Colonic mucosa (tissue), 4 donors: Measurements from ENCODE around the gene SPTLC2. TPM values are rescaled to one million over a fixed set of nuclear protein-coding genes. Genes with fewer than 3 reads are reported as not detected.
A peak's percentile ranks its signal among the peaks of the same experiment; 100 is the strongest.

Source experiments
- DNase-seq: peaks from one replicate; pipeline ENCODE4 v3.0.0-alpha.2; 2020
- H3K27ac ChIP-seq: fragments of 200-600 bp; one replicate; pipeline ENCODE4 v1.8.0; 2021
- H3K27me3 ChIP-seq: fragments of 200-600 bp; one replicate; pipeline ENCODE4 v1.8.0; 2021
- H3K36me3 ChIP-seq: fragments of 200-600 bp; one replicate; pipeline ENCODE4 v1.8.0; 2021
- H3K4me1 ChIP-seq: fragments of 200-600 bp; one replicate; pipeline ENCODE4 v1.8.0; 2021; ENCODE audit warnings: mild to moderate bottlenecking
- H3K4me3 ChIP-seq: fragments of 200-600 bp; one replicate; pipeline ENCODE4 v1.8.0; 2021
- H3K9ac ChIP-seq, 2 donors: one replicate each; pipeline ENCODE4 v1.7.0; 2013; ENCODE audit warnings: control low read depth in 2 of 2, low read depth in 2 of 2, low read length in 2 of 2
- H3K9me3 ChIP-seq: fragments of 200-600 bp; one replicate; pipeline ENCODE4 v1.8.0; 2021
- intact Hi-C: fragments of 100-400 bp; cut with DNase I; formaldehyde crosslinking; loops from one replicate; pipeline ENCODE4 v1.14.1; 2022
- total RNA-seq, 2 donors: library from RNA; stranded (reverse); fragmentation: NEBNext Ultra II Directional in 1 of 2; extraction: Animal tissue kit (Norgen Biotek cat#: 25700) in 1 of 2; gene quantifications; one replicate each; pipeline ENCODE4 v1.2.1, GENCODE V29; 2021
- TF ChIP-seq, protein P1 (sequence below): fragments of 200-600 bp; IDR thresholded peaks from one replicate; pipeline ENCODE4 v1.8.0; 2022; ENCODE audit warnings: antibody characterized with exemption, mild to moderate bottlenecking
- donor health status: healthy.
- donor health status: DM: no; HTN: no; CAD: no.
- donor health status: DM: no; HTN: no; CAD: no.

The SPTLC2 gene
- total RNA-seq, 2 donors from 2014 or later, result 68.3 to 70.1 TPM

DNA sequence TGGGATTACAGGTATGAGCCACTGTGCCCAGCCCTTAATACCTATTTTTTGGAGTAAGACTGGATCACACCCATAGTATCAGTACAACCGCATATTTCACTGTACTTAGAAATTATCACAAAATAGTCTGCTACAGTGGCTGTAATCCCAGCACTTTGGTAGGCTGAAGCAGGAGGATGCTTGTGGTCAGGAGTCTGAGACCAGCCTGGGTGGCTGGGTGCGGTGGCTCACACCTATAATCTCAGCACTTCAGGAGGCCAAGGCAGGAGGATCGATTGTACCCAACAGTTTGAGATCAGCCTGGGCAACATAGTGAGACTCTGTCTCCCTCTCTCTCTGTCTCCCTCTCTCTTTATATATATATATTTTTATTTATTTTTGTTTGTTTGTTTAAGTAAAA lies 5.9 kb downstream of the SPTLC2 start:
- H3K4me1 ChIP-seq, result peaks cover 6% of the 10 kb centered on the region

DNA sequence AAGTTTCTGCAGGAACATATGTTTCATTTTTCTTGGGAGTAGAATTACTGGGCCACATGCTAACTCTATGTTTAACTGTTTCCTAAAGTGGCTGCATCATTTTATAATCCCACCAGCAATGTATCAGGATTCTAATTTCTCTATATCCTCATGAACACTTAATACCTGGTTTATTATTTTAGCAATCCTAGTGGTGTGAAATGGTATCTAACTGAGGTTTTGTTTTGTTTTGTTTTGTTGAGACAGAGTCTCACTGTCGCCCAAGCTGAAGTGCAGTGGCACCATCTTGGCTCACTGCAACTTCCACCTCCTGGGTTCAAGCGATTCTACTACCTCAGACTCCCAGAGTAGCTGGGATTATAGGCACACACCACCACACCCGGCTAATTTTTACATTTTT lies 6.5 kb downstream of the SPTLC2 start:
- Histone ChIP-seq H3K36me3 (no peaks in the 10 kb centered on the region), H3K9ac (no peak overlapping the region), H3K4me3 (no peak overlapping the region), H3K9me3 (no peaks in the 10 kb centered on the region), H3K27ac (no peak overlapping the region), H3K27me3 (no peaks in the 10 kb centered on the region), H3K4me1 (peaks cover 11% of the 10 kb centered on the region)
- TF ChIP-seq, protein P1, sequence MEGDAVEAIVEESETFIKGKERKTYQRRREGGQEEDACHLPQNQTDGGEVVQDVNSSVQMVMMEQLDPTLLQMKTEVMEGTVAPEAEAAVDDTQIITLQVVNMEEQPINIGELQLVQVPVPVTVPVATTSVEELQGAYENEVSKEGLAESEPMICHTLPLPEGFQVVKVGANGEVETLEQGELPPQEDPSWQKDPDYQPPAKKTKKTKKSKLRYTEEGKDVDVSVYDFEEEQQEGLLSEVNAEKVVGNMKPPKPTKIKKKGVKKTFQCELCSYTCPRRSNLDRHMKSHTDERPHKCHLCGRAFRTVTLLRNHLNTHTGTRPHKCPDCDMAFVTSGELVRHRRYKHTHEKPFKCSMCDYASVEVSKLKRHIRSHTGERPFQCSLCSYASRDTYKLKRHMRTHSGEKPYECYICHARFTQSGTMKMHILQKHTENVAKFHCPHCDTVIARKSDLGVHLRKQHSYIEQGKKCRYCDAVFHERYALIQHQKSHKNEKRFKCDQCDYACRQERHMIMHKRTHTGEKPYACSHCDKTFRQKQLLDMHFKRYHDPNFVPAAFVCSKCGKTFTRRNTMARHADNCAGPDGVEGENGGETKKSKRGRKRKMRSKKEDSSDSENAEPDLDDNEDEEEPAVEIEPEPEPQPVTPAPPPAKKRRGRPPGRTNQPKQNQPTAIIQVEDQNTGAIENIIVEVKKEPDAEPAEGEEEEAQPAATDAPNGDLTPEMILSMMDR, result no peak
- intact Hi-C loops, result no loop called here
- no peak for DNase-seq

More for the DNA sequence above, 5.9 kb downstream of the SPTLC2 start:
- no peaks in the 10 kb centered on the region for H3K27me3 ChIP-seq
- no peak for DNase-seq
- no peak overlapping the region for H3K4me3 ChIP-seq
- H3K27ac ChIP-seq, result no peak overlapping the region
- no peaks in the 10 kb centered on the region for H3K9me3 ChIP-seq
- H3K36me3 ChIP-seq, result no peaks in the 10 kb centered on the region
- no peak overlapping the region for H3K9ac ChIP-seq
- TF ChIP-seq, protein P1, result no peak
- intact Hi-C loops, result no loop called here

DNA sequence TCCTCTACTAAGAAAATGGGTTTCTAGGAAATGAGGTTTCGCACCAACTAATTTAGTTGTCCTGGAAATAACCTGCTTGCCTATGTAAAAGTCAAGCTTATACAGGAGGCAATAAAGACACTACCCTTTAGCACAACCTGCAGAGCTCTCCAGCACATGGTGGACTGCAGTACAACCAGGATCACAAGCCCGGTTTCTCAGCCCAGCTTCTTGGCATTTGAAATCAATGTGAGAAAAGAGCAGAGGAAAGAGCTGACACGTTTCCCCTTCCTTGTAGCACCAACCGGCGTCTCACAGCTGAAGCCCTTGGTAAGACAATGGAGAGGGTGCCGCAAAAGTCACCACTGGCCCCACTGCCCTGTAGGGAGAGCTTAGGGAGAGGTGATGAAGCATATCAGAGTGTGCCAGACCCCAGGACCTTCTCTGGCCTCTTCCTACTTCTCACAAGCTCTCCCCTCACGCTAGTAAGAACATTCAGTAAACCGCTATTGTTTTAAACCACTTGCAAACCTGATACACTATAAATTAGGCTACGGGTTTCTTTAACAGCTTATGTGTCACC lies 8.6 kb downstream of the SPTLC2 start:
- Histone ChIP-seq H3K4me1 (peaks cover 7% of the 10 kb centered on the region), H3K4me3 (no peak overlapping the region), H3K27ac (no peak overlapping the region), H3K9me3 (no peaks in the 10 kb centered on the region), H3K36me3 (no peaks in the 10 kb centered on the region), H3K9ac (peak overlapping the region in 1 of 2 donors; percentile 68), H3K27me3 (no peaks in the 10 kb centered on the region)
- no peak for DNase-seq
- intact Hi-C loops, result no loop called here
- TF ChIP-seq, protein P1, result no peak

DNA sequence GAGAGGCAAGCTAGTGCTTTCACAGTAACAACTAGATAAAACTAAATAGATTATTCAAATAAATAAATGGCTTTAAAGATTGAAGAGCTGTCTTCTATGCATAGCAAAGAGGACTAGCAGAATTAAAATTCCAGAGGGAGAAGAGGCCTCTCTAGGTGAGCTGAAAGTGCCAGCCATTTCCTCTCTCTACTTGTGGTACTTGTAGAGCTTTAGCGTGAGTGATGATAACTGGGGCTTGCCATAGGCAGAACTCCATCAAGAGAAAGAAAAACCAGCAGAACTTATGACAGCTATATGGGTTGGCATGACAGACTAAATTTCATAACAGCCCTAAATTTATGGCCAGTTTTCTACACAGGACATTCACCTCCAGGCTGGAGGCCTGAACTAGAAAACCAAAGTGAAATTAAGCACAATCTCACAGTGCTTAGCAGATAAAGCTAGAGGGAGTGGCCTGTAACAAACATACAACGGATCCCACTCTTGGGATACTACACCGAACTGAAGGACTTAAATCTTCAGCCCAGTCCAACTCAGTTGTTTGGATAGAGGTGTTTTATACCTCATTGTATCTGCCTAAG lies 11.0 kb downstream of the SPTLC2 start:
- Histone ChIP-seq H3K4me3 (no peak overlapping the region), H3K36me3 (no peaks in the 10 kb centered on the region), H3K9me3 (no peaks in the 10 kb centered on the region), H3K9ac (peak overlapping the region in 1 of 2 donors; percentile 3), H3K27ac (peak overlapping the region; percentile 67), H3K4me1 (peaks cover 8% of the 10 kb centered on the region), H3K27me3 (no peaks in the 10 kb centered on the region)
- TF ChIP-seq, protein P1, result no peak
- DNase-seq, result no peak
- intact Hi-C loops, result no loop called here

DNA sequence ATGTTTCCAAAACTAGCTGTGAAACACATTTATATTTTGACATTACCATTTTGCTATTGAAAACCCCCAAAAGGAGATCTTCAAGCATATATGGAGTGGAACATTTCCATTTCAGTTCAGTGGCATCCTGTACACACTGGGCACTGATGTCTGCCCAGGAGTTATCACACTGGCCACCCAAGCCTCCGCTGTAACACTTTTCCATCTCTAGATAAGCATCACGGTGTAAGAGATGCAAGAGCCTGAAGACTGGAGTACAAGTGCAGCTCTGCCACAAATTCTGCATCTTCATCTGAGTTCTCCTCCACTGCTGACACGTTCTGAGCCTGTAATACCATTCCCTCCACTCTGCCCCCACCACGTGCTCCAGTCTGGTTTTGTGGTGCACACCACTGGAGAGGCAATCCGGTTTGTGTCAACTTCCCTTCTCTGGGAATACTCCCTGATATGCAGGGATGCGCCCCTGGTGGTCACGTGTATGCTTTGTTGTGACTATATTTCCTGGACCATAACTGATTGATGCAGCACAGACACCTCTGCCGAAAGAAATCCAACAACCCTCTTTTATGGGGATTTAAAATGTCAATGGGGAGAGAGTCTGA lies 12.7 kb downstream of the SPTLC2 start:
- peaks cover 14% of the 10 kb centered on the region for H3K4me1 ChIP-seq
- no peaks in the 10 kb centered on the region for H3K36me3 ChIP-seq
- peak; percentile 59 for DNase-seq
- H3K27me3 ChIP-seq, result no peaks in the 10 kb centered on the region
- TF ChIP-seq, protein P1, result no peak
- H3K9ac ChIP-seq, result no peak overlapping the region
- no peak overlapping the region for H3K27ac ChIP-seq
- no peaks in the 10 kb centered on the region for H3K9me3 ChIP-seq
- intact Hi-C loops, result no loop called here
- no peak overlapping the region for H3K4me3 ChIP-seq
